GM12878 (cell line): ENCODE data around the gene PP2D1. TPM values are rescaled to one million over a fixed set of nuclear protein-coding genes. Genes with fewer than 3 reads are reported as not detected.

Experiments
- ATAC-seq: fragments of 200-7000 bp; cut with Tn5 transposase; 3 replicates; pipeline ENCODE4 v1.9.1; 2020; ENCODE audit warnings: mild to moderate bottlenecking, moderate library complexity
- BruUV-seq: library from RNA; stranded (reverse); fragments of 400-500 nt; replicated peaks from 2 replicates; lab custom pipeline; 2021; lab: Mats Ljungman, UMichigan
- CTCF ChIA-PET: fragments of 300-600 bp; sonication (Branson Sonifier 250); formaldehyde crosslinking; extraction: SDS; loops from one replicate; lab custom pipeline; 2021; ENCODE audit warnings: inconsistent platforms; lab: Yijun Ruan, JAX
- POLR2A ChIA-PET: fragments of 350-600 bp; formaldehyde crosslinking; extraction: SDS; loops from one replicate; lab custom pipeline; 2021; ENCODE audit warnings: inconsistent platforms; lab: Charles Lee
- RAD21 ChIA-PET: fragments of 300-600 bp; sonication (Branson Sonifier 250); formaldehyde crosslinking; loops from one replicate; lab custom pipeline; 2023; ENCODE audit warnings: antibody characterized with exemption; ENCODE audit not compliant: unreplicated experiment; lab: Charles Lee
- SMC1A ChIA-PET: fragments of 300-600 bp; sonication (Branson Sonifier 250); formaldehyde crosslinking; loops from one replicate; lab custom pipeline; 2023; ENCODE audit not compliant: unreplicated experiment, uncharacterized antibody; lab: Charles Lee
- DNase-seq: peaks from one replicate; pipeline ENCODE4 v3.0.0-alpha.2; 2011; ENCODE audit warnings: low read depth, low spot score
- FAIRE-seq: peaks from 3 replicates; lab custom pipeline; 2011; peaks lifted over from hg19 to GRCh38; lab: Jason Lieb, UNC
- H2AFZ ChIP-seq: 2 replicates; pipeline ENCODE4 v1.6.0; 2011; ENCODE audit warnings: low read depth, low read length, control low read depth; ENCODE audit not compliant: control insufficient read depth
- H3K27ac ChIP-seq: 2 replicates; pipeline ENCODE4 v1.5.1; 2011; ENCODE audit warnings: control low read depth; ENCODE audit not compliant: control insufficient read depth, insufficient read depth
- H3K27me3 ChIP-seq, 2 experiments: replicated peaks in 1 of 2; 2 replicates each; pipeline versions ENCODE4 v1.6.0 to v1.6.1; 2011; ENCODE audit warnings: low read length in 1 of 2; ENCODE audit not compliant: control insufficient read depth in 2 of 2, insufficient read depth in 2 of 2
- H3K36me3 ChIP-seq, 2 experiments: 2 replicates each; pipeline ENCODE4 v1.5.1; 2011; ENCODE audit warnings: low read length in 1 of 2; ENCODE audit not compliant: control insufficient read depth in 2 of 2, insufficient read depth in 2 of 2
- H3K4me1 ChIP-seq: 2 replicates; pipeline ENCODE4 v1.6.1; 2011; ENCODE audit warnings: mild to moderate bottlenecking, low read length, moderate library complexity, mixed read lengths; ENCODE audit not compliant: control insufficient read depth, insufficient read depth
- H3K4me2 ChIP-seq: 2 replicates; pipeline ENCODE4 v1.6.0; 2011; ENCODE audit warnings: control low read depth; ENCODE audit not compliant: control insufficient read depth, insufficient read depth
- H3K4me3 ChIP-seq: fragments of 200-600 bp; sonication (generic); 2 replicates; pipeline ENCODE4 v1.5.1; 2016
- H3K79me2 ChIP-seq: 2 replicates; pipeline ENCODE4 v1.6.0; 2011; ENCODE audit warnings: low read length; ENCODE audit not compliant: control insufficient read depth, insufficient read depth
- H3K9ac ChIP-seq: 2 replicates; pipeline ENCODE4 v1.8.0; 2011; ENCODE audit warnings: low read length, control low read depth, mixed read lengths; ENCODE audit not compliant: control insufficient read depth, insufficient read depth
- H3K9me3 ChIP-seq: replicated peaks from 3 replicates; pipeline ENCODE4 v1.5.1; 2011; ENCODE audit warnings: mild to moderate bottlenecking, low read length; ENCODE audit not compliant: control insufficient read depth, insufficient read depth
- H4K20me1 ChIP-seq: 2 replicates; pipeline ENCODE4 v1.6.0; 2011; ENCODE audit not compliant: control insufficient read depth, insufficient read depth
- BCLAF1 ChIP-seq: fragments of 450-650 bp; IDR thresholded peaks from 2 replicates; pipeline ENCODE4 v1.6.1; 2017; ENCODE audit warnings: antibody characterized with exemption, mild to moderate bottlenecking, moderate library complexity
- BMI1 ChIP-seq: fragments of 450-650 bp; IDR thresholded peaks from 2 replicates; pipeline ENCODE4 v1.6.1; 2016; ENCODE audit warnings: mild to moderate bottlenecking, moderate library complexity, borderline replicate concordance
- MXI1 ChIP-seq: fragments of 150-350 bp; IDR thresholded peaks from 2 replicates; pipeline ENCODE4 v1.6.1; 2011; ENCODE audit warnings: low read depth, mild to moderate bottlenecking, inconsistent platforms, low read length, improper control_type of control experiment
- RELA ChIP-seq: fragments of 450-650 bp; IDR thresholded peaks from 2 replicates; pipeline ENCODE4 v1.8.0; 2014; ENCODE audit warnings: borderline replicate concordance; ENCODE audit not compliant: partially characterized antibody
- WRNIP1 ChIP-seq: IDR thresholded peaks from 2 replicates; pipeline ENCODE4 v1.6.1; 2011; ENCODE audit warnings: low read depth, low read length, improper control_type of control experiment, borderline replicate concordance
- YBX1 ChIP-seq: fragments of 450-650 bp; IDR thresholded peaks from 2 replicates; pipeline ENCODE4 v1.6.1; 2016; ENCODE audit warnings: antibody characterized with exemption
- WGBS: methylation state at CpG from one replicate; pipeline ENCODE4 v1.1.6; 2016; ENCODE audit warnings: low lambda C conversion rate; ENCODE audit not compliant: insufficient replicate concordance, insufficient coverage; ENCODE audit errors: missing lambda C conversion rate; 5-methylcytosine and 5-hydroxymethylcytosine counted together
- in situ Hi-C: fragments of 300-500 bp; cut with MboI; formaldehyde crosslinking; loops from 9 replicates; pipeline ENCODE4 v1.14.3; 2018; ENCODE audit warnings: mixed read lengths
- intact Hi-C: fragments of 100-400 bp; cut with micrococcal nuclease; formaldehyde crosslinking; loops from one replicate; pipeline ENCODE4 v1.14.2; 2022; ENCODE audit not compliant: unreplicated experiment
- polyA plus RNA-seq, 11 experiments: library from polyadenylated mRNA; depleted of rRNA in 4 of 11; unstranded in 6 of 11; stranded (reverse) in 5 of 11; fragments of >200 nt; fragmentation: Nextera tagmentation in 4 of 11; fragmentation: Illumina TruSeq in 1 of 11; extraction: Ambion mirVana in 4 of 11; extraction: Trizol in 1 of 11; gene quantifications; 1 replicate in 1 of 11; 2 replicates in 10 of 11; pipeline versions ENCODE4 v1.2.1 to v1.2.3, GENCODE V29; 2011 to 2016; ENCODE audit warnings: inconsistent platforms in 2 of 11, missing spikeins in 2 of 11, low read depth in 1 of 11
- total RNA-seq, 4 experiments: library from RNA; depleted of rRNA in 3 of 4; stranded (reverse); fragments of >200 nt in 3 of 4; fragmentation: Illumina TruSeq in 1 of 4; extraction: Trizol in 1 of 4; gene quantifications; 2 replicates each; pipeline versions ENCODE4 v1.2.1 to v1.2.3, GENCODE V29; 2013 to 2021
- TF ChIP-seq, protein P1 (sequence below): fragments of 450-650 bp; IDR thresholded peaks from 2 replicates; pipeline ENCODE4 v1.6.1; 2016; ENCODE audit warnings: mild to moderate bottlenecking

Gene PP2D1
- total and polyA plus RNA-seq, 10 of the 15 experiments (the other 5 are each of a cell fraction or from before 2014, with no cell fraction given) = 0.04 to 0.18 (median 0.17) TPM; not detected in 7

DNA sequence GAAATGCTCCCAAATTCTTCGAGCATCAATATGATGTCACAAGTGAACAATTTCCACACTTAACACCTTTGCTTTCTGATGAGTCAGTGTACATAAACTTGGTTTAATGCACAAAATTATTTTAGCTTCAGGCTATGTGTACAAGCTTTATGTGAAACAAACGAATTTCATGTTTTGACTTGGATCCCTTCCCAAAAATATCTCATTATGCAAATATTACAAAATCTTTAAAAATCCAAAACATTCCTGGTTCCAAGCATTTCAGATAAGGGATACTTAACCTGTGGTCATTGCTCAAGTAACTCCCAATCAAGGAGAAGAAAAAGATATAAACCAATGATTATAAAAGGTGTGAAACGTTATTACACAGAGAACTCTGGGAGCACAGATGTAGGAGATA, 40.0 kb downstream of the PP2D1 start:
- FAIRE-seq (no peak), DNase-seq (no peak), ATAC-seq (no peak)
- no peak overlapping the region for H3K4me3 ChIP-seq
- intact Hi-C loops = no loop called here
- RAD21 ChIA-PET = no interaction called here
- POLR2A ChIA-PET = no interaction called here
- H3K27ac ChIP-seq = no peak overlapping the region
- H3K9ac ChIP-seq = no peak overlapping the region
- BruUV-seq = no TSS peak
- no peaks in the 10 kb centered on the region for H3K4me1 ChIP-seq
- H3K4me2 ChIP-seq = no peak overlapping the region
- no peaks in the 10 kb centered on the region for H3K27me3 ChIP-seq
- no peak overlapping the region for H2AFZ ChIP-seq
- CTCF ChIA-PET = interaction anchor here (1.0 to 1.1 kb wide), 2 partner anchors 14 to 180 kb away, joined by 3 to 4 read pairs; no protein-coding TSS in a partner anchor
- no peak for TF ChIP-seq WRNIP1
- no peak for TF ChIP-seq RELA
- TF ChIP-seq, protein P1, sequence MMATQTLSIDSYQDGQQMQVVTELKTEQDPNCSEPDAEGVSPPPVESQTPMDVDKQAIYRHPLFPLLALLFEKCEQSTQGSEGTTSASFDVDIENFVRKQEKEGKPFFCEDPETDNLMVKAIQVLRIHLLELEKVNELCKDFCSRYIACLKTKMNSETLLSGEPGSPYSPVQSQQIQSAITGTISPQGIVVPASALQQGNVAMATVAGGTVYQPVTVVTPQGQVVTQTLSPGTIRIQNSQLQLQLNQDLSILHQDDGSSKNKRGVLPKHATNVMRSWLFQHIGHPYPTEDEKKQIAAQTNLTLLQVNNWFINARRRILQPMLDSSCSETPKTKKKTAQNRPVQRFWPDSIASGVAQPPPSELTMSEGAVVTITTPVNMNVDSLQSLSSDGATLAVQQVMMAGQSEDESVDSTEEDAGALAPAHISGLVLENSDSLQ = no peak
- TF ChIP-seq MXI1 = no peak
- WGBS = 81% methylated on average over 3 of the region's 3 CpGs
- in situ Hi-C loops = no loop called here
- peaks cover 0 to 5% of the 10 kb centered on the region in 2 experiments; a peak in 3 of 4 replicates for H3K36me3 ChIP-seq
- H3K79me2 ChIP-seq = peaks cover 15% of the 10 kb centered on the region
- no peaks in the 10 kb centered on the region; the same call in 1 of the 2 replicates for H4K20me1 ChIP-seq
- SMC1A ChIA-PET = interaction anchor here (0.8 to 1.2 kb wide), 2 partner anchors 73 to 153 kb away, joined by 3 read pairs; no protein-coding TSS in a partner anchor
- no peaks in the 10 kb centered on the region for H3K9me3 ChIP-seq

- ChIA-PET CTCF (interaction anchor here (0.6 to 1.4 kb wide), 2 partner anchors 19 to 429 kb away, joined by 3 to 4 read pairs; no protein-coding TSS in a partner anchor), RAD21 (no interaction called here), POLR2A (interaction anchor here (0.7 kb wide), 1 partner anchor 12 kb away, joined by 4 read pairs; no protein-coding TSS in a partner anchor), SMC1A (no interaction called here)
- intact Hi-C loops (no loop called here), in situ Hi-C loops (no loop called here)
- Histone ChIP-seq H2AFZ (no peak overlapping the region), H3K36me3 (peaks cover 0 to 5% of the 10 kb centered on the region in 2 experiments; a peak in 3 of 4 replicates), H3K9me3 (no peaks in the 10 kb centered on the region), H3K27me3 (no peaks in the 10 kb centered on the region), H3K4me1 (no peaks in the 10 kb centered on the region), H3K79me2 (peaks cover 20% of the 10 kb centered on the region), H3K9ac (no peak overlapping the region), H3K27ac (no peak overlapping the region), H3K4me3 (no peak overlapping the region), H4K20me1 (no peaks in the 10 kb centered on the region; the same call in 1 of the 2 replicates), H3K4me2 (no peak overlapping the region)
- TSS peak; percentile 32 for BruUV-seq
- ATAC-seq = no peak
- DNase-seq = no peak
- FAIRE-seq = no peak
- 97% methylated on average over 8 of the region's 8 CpGs for WGBS
- no peak for TF ChIP-seq BMI1
- no peak for TF ChIP-seq BCLAF1
- TF ChIP-seq YBX1 = no peak
These were observed 41.7 kb downstream of the PP2D1 start for GRCh38 chr3:19970327-19970726.
